GM13977 (cell line): Measurements from ENCODE around the gene CAMTA1.

ENCODE experiments used
- DNase-seq: peaks from one replicate; pipeline ENCODE4 v3.0.0; 2012; ENCODE audit warnings: low spot score
- CTCF ChIP-seq: IDR thresholded peaks from 2 replicates; pipeline ENCODE4 v1.5.1; 2012; ENCODE audit warnings: mild to moderate bottlenecking, control low read depth; ENCODE audit not compliant: insufficient read depth; ENCODE audit errors: extremely low read depth, missing control alignments
- in situ Hi-C: fragments of 300-500 bp; cut with MboI; formaldehyde crosslinking; loops from one replicate; pipeline ENCODE4 v1.12.0; 2022; ENCODE audit warnings: low sequenced_read_pairs, low pct_unique_long_range_greater_than_20kb, mixed read lengths, inconsistent platforms; ENCODE audit not compliant: unreplicated experiment

Gene CAMTA1

GRCh38 chr1:6954591-6954990 lies 169.3 kb downstream of the CAMTA1 start:
- TF ChIP-seq CTCF = no peak
- in situ Hi-C loops = no loop called here
- DNase-seq = no peak

- no peak for DNase-seq
- no peak for TF ChIP-seq CTCF
- in situ Hi-C loops = no loop called here
Measured at GRCh38 chr1:6955357-6956094, 170.3 kb downstream of the CAMTA1 start.

- DNase-seq = no peak
- in situ Hi-C loops = no loop called here
- TF ChIP-seq CTCF = no peak
Measured at GRCh38 chr1:6956488-6957159, 171.4 kb downstream of the CAMTA1 start.

- no peak for DNase-seq
- in situ Hi-C loops = no loop called here
- TF ChIP-seq CTCF = no peak
Measured at GRCh38 chr1:6957341-6957740, 172.1 kb downstream of the CAMTA1 start.

- TF ChIP-seq CTCF = no peak
- DNase-seq = no peak
- in situ Hi-C loops = no loop called here
Measured at GRCh38 chr1:6958407-6959030, 173.3 kb downstream of the CAMTA1 start.

- DNase-seq = no peak
- in situ Hi-C loops = no loop called here
- TF ChIP-seq CTCF = no peak
Measured at GRCh38 chr1:6959491-6959890, 174.2 kb downstream of the CAMTA1 start.
